Measurements from ENCODE around the gene HDAC11.

- TF ChIP-seq CTCF (IDR thresholded peaks at IDR 0.05) (no peak), ZFX (IDR thresholded peaks at IDR 0.05; ENCODE audit: borderline replicate concordance) (no peak)
These were observed at the start of gene HDAC11 for GRCh38 chr3:13479582-13480339.

All from 22Rv1 (cell line).